ENCODE data around the gene KRTAP5-2. TPM values are rescaled to one million over a fixed set of nuclear protein-coding genes. Genes with fewer than 3 reads are reported as not detected.
A peak's percentile ranks its signal among the peaks of the same experiment; 100 is the strongest.

KRTAP5-2 gene
- total RNA-seq, 2 donors from 2014 or later = not detected

DNA sequence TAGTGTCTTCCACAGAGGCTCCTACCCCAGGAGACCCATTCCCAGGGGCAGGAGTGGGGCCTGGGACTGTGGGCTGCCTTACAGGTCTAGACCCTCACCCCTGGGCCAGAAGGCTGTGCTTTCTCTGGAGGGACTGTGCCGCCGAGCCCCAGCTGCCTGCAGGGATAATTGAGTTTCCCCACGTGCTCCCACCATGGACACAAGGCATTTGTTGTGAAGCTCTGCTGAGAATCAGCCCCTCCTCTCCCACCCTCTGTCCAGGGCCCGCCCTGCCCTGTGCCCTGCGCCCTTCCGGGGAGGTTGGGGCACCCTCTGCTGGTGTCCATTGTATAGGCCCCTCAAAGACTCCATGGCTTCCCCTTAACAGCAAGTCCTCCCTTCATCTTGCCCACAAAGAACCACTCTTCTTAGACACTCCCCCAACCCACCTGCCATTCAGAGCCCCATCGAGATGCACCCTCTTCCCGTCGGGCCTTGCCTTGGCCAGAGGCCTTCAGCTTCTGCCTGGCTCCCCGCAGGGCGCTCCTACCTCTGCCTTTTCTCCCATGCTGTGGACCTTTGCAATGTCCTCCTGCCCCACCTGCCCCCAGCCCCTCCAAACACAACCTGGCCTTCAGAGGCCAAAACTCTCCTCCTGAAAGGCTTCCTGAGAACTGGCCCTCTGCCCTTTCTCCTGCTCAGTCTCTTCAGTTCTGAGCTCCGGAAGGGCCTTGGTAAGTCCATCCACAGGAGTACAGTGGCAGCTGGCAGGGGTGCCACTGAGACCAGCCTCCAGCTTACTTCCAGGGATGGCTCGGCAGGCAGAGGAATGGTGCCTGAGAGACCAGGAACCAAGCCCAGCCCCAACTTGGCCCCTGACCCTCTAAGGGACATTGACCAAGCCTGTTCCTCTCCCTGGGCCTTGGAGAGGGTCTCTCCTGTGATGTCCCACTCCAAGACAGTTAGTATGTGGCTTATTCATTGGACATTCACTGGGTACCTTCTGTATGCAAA is 48.5 kb downstream of the KRTAP5-2 start:
- no peaks in the 10 kb centered on the region for H3K36me3 ChIP-seq
- H3K9me3 ChIP-seq = no peaks in the 10 kb centered on the region
- TF ChIP-seq, protein P1, sequence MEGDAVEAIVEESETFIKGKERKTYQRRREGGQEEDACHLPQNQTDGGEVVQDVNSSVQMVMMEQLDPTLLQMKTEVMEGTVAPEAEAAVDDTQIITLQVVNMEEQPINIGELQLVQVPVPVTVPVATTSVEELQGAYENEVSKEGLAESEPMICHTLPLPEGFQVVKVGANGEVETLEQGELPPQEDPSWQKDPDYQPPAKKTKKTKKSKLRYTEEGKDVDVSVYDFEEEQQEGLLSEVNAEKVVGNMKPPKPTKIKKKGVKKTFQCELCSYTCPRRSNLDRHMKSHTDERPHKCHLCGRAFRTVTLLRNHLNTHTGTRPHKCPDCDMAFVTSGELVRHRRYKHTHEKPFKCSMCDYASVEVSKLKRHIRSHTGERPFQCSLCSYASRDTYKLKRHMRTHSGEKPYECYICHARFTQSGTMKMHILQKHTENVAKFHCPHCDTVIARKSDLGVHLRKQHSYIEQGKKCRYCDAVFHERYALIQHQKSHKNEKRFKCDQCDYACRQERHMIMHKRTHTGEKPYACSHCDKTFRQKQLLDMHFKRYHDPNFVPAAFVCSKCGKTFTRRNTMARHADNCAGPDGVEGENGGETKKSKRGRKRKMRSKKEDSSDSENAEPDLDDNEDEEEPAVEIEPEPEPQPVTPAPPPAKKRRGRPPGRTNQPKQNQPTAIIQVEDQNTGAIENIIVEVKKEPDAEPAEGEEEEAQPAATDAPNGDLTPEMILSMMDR (IDR thresholded peaks at IDR 0.05) = peak in 1 of 2 donors; percentile 23
- H3K4me1 ChIP-seq = peaks cover 0 to 43% of the 10 kb centered on the region in 2 donors
- H3K27ac ChIP-seq = peak overlapping the region; percentile 85 to 94
- H3K4me3 ChIP-seq = no peak overlapping the region
- no peak for DNase-seq (ENCODE audit: low spot score)
- peaks cover 0 to 9% of the 10 kb centered on the region in 2 donors for H3K27me3 ChIP-seq

DNA sequence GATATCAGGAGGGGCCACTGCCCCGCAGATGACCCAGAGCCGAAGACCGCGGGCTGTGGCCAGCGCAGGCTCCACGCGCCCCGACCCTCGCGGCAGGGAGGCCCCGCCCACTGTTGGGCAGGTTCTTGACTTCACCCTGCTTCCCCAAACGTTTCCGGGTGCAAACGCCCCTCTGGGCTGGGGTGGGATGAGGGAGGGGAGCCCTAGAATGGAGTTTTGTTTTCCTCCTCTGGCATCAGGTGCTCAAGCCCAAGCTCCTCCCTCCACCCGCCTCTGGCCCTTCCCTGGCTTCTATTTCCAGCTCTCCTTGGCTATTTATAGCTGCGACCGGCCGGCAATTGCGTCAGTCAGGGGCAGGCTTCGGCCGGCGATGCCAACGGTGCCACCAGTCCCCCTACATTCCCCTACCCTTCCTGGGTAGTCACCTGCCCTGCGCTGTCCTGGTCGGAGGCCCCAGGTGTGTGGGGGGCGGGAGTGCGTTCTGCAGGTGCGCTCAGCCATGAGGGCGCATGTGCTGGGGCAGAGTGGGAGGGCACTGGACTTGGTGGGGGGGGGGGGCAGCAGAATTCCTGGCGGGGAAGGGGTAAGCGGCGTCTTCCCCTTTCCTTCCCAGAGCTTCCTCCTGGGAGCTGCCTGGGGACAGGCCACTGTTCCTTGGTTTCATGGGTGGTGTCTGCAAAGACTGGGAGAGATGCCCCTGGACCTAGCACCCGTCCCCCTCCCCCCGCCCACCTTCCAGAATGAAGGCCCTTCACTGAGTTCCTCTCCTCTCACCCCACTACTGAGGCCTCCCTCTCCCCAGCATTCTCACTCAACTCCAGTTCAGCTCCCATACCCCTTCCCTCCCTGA is 49.6 kb downstream of the KRTAP5-2 start:
- TF ChIP-seq, protein P1 (IDR thresholded peaks at IDR 0.05) = no peak

DNA sequence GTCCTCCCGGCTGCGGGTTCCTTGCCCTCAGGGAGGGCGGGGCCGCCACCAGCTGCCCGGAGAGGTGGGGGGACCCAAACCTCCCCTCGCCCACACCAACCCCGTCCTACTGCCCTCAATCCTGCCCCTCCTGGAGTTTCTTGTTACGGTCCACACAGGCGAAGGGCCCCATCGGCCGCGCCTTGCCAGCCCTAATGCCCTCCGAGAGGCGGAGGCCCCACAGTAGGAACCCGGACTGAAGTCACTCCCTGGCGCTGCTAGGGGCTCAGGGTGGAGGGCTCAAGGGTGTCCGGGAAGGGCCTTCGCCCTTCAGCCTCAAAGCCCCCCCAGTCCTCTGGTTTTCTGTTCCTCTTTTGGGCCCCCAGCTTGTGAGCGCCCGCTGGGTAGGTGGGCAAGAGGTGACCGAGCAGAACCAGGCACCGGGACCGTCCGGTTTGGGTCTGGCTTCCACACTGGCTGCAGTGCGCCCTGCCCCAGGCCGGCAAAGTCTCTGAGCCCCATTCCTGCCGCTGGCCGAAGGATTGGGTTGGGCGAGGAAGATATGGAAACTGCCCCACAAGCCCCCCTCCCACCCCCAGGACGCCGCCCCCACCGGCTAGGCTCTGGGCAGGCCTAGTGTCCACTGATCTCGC is 50.5 kb downstream of the KRTAP5-2 start:
- Histone ChIP-seq H3K4me3 (peak overlapping the region; percentile 43 to 44), H3K36me3 (no peaks in the 10 kb centered on the region), H3K9me3 (no peaks in the 10 kb centered on the region), H3K4me1 (peaks cover 0 to 38% of the 10 kb centered on the region in 2 donors), H3K27ac (peak overlapping the region; percentile 85 to 94), H3K27me3 (peaks cover 0 to 9% of the 10 kb centered on the region in 2 donors)
- TF ChIP-seq, protein P1 (IDR thresholded peaks at IDR 0.05) = no peak
- DNase-seq (ENCODE audit: low spot score) = no peak

More for the DNA sequence above, 49.6 kb downstream of the KRTAP5-2 start:
- Histone ChIP-seq H3K4me1 (peaks cover 0 to 43% of the 10 kb centered on the region in 2 donors), H3K27me3 (peaks cover 0 to 9% of the 10 kb centered on the region in 2 donors), H3K36me3 (no peaks in the 10 kb centered on the region), H3K4me3 (peak overlapping the region; percentile 3 to 43), H3K9me3 (no peaks in the 10 kb centered on the region), H3K27ac (peak overlapping the region; percentile 85 to 94)
- DNase-seq (ENCODE audit: low spot score) = peak; percentile 76

Other genes starting within 250 kb of the KRTAP5-2 start
- gene BRSK2, start 208.4 kb downstream of the KRTAP5-2 start, total RNA-seq = under 1 TPM; 0.19 to 0.51 TPM
- gene MOB2, start 111.5 kb downstream of the KRTAP5-2 start, total RNA-seq = 10 to 100 TPM; 22.0 to 27.9 TPM
- gene DUSP8, start 26.0 kb downstream of the KRTAP5-2 start, total RNA-seq = 10 to 100 TPM in 1 of 2 donors, 1 to 10 TPM in 1; 4.4 to 24.5 TPM
- not detected for gene KRTAP5-1, start 13.0 kb downstream of the KRTAP5-2 start, total RNA-seq
- gene KRTAP5-3, start 10.2 kb upstream of the KRTAP5-2 start, total RNA-seq = not detected
- gene KRTAP5-4, start 23.8 kb upstream of the KRTAP5-2 start, total RNA-seq = not detected
- not detected for gene KRTAP5-5, start 31.5 kb upstream of the KRTAP5-2 start, total RNA-seq
- gene KRTAP5-6, start 98.9 kb upstream of the KRTAP5-2 start, total RNA-seq = not detected
- gene IFITM10, start 152.3 kb upstream of the KRTAP5-2 start, total RNA-seq = under 1 TPM; 0.37 to 0.47 TPM
- 1,000 to 10,000 TPM in 1 of 2 donors, 100 to 1,000 TPM in 1; 782 to 1,042 TPM for gene CTSD, start 165.6 kb upstream of the KRTAP5-2 start, total RNA-seq
- gene SYT8, start 236.7 kb upstream of the KRTAP5-2 start, total RNA-seq = not detected
- not detected for gene TNNI2, start 240.7 kb upstream of the KRTAP5-2 start, total RNA-seq

Measured in right atrium auricular region (tissue), 2 donors.